IMR-90 (cell line): ENCODE results near the gene PPP1R3F. TPM values are rescaled to one million over a fixed set of nuclear protein-coding genes. Genes with fewer than 3 reads are reported as not detected.

ENCODE experiments used
- ATAC-seq: fragments of 200-7000 bp; cut with Tn5 transposase; 2 replicates; pipeline ENCODE4 v1.9.1; 2020; ENCODE audit warnings: low read depth, mild to moderate bottlenecking, moderate library complexity
- BruUV-seq: library from RNA; stranded (reverse); fragments of 400-500 nt; replicated peaks from 2 replicates; lab custom pipeline; 2021; lab: Mats Ljungman, UMichigan
- CTCF ChIA-PET: fragments of 300-600 bp; formaldehyde crosslinking; extraction: SDS; loops from one replicate; lab custom pipeline; 2021; ENCODE audit warnings: antibody characterized with exemption; lab: Yijun Ruan, JAX
- POLR2A ChIA-PET: fragments of 300-600 bp; sonication (Branson Sonifier 250); formaldehyde crosslinking; loops from one replicate; lab custom pipeline; 2022; ENCODE audit warnings: antibody characterized with exemption; ENCODE audit not compliant: unreplicated experiment; lab: Charles Lee
- DNase-seq: peaks from one replicate; pipeline ENCODE4 v3.0.0; 2013
- H2AFZ ChIP-seq: replicated peaks from 2 replicates; pipeline ENCODE3; 2013; ENCODE audit warnings: low read length, mild to moderate bottlenecking; ENCODE audit not compliant: poor library complexity
- H2AK5ac ChIP-seq: 2 replicates; pipeline ENCODE4 v1.6.1; 2013; ENCODE audit warnings: low read depth, low read length, inconsistent platforms
- H2AK9ac ChIP-seq: replicated peaks from 2 replicates; pipeline ENCODE3; 2013; ENCODE audit warnings: mild to moderate bottlenecking, low read depth, low read length, moderate library complexity; ENCODE audit not compliant: poor library complexity
- H2BK120ac ChIP-seq: 2 replicates; pipeline ENCODE4 v1.6.1; 2013; ENCODE audit warnings: low read depth, low read length, inconsistent platforms
- H2BK15ac ChIP-seq: 3 replicates; pipeline ENCODE4 v1.6.1; 2013; ENCODE audit warnings: low read depth, low read length, inconsistent platforms
- H2BK20ac ChIP-seq: 2 replicates; pipeline ENCODE4 v1.6.1; 2013; ENCODE audit warnings: low read depth, mild to moderate bottlenecking, inconsistent platforms, low read length, moderate library complexity
- H2BK5ac ChIP-seq: 2 replicates; pipeline ENCODE4 v1.6.1; 2013; ENCODE audit warnings: mild to moderate bottlenecking, low read depth, low read length, inconsistent platforms; ENCODE audit not compliant: poor library complexity, severe bottlenecking
- H3K14ac ChIP-seq: replicated peaks from 2 replicates; pipeline ENCODE4 v1.6.1; 2013; ENCODE audit warnings: low read depth, low read length, inconsistent platforms
- H3K18ac ChIP-seq: 2 replicates; pipeline ENCODE4 v1.6.1; 2013; ENCODE audit warnings: low read depth, low read length, control low read depth
- H3K23ac ChIP-seq: 2 replicates; pipeline ENCODE4 v1.6.1; 2013; ENCODE audit warnings: low read depth, low read length, inconsistent platforms
- H3K27ac ChIP-seq: 2 replicates; pipeline ENCODE4 v1.5.1; 2013; ENCODE audit warnings: mild to moderate bottlenecking, control low read depth, low read length; ENCODE audit not compliant: insufficient read depth
- H3K27me3 ChIP-seq: 2 replicates; pipeline ENCODE4 v1.6.1; 2013; ENCODE audit warnings: low read length; ENCODE audit not compliant: control insufficient read depth, insufficient read depth
- H3K36me3 ChIP-seq: 2 replicates; pipeline ENCODE4 v1.6.1; 2013; ENCODE audit warnings: low read length, mixed read lengths; ENCODE audit not compliant: control insufficient read depth, insufficient read depth
- H3K4ac ChIP-seq: 2 replicates; pipeline ENCODE4 v1.6.1; 2013; ENCODE audit warnings: low read depth, low read length, inconsistent platforms
- H3K4me1 ChIP-seq: 2 replicates; pipeline ENCODE4 v1.6.1; 2013; ENCODE audit warnings: low read length, mixed read lengths; ENCODE audit not compliant: control insufficient read depth, insufficient read depth
- H3K4me2 ChIP-seq: 2 replicates; pipeline ENCODE4 v1.6.1; 2013; ENCODE audit warnings: low read depth, mild to moderate bottlenecking, control low read depth, low read length, moderate library complexity
- H3K4me3 ChIP-seq: 2 replicates; pipeline ENCODE4 v1.5.1; 2013; ENCODE audit warnings: low read depth, mild to moderate bottlenecking, control low read depth, low read length, moderate library complexity; ENCODE audit not compliant: insufficient read depth
- H3K56ac ChIP-seq: 2 replicates; pipeline ENCODE4 v1.6.1; 2013; ENCODE audit warnings: low read length, inconsistent platforms; ENCODE audit not compliant: insufficient read depth; ENCODE audit errors: extremely low read depth
- H3K79me1 ChIP-seq, 2 experiments: 2 replicates each; pipeline ENCODE4 v1.6.1; 2013; ENCODE audit warnings: low read length in 2 of 2, inconsistent platforms in 1 of 2, low read depth in 1 of 2
- H3K9ac ChIP-seq: 2 replicates; pipeline ENCODE4 v1.6.1; 2013; ENCODE audit warnings: low read depth, low read length, control low read depth
- H3K9me1 ChIP-seq: 2 replicates; pipeline ENCODE4 v1.6.1; 2013; ENCODE audit warnings: low read length, inconsistent platforms; ENCODE audit not compliant: insufficient read depth
- H3K9me3 ChIP-seq: 2 replicates; pipeline ENCODE4 v1.6.1; 2013; ENCODE audit warnings: low read length; ENCODE audit not compliant: control insufficient read depth, insufficient read depth
- H4K20me1 ChIP-seq: 2 replicates; pipeline ENCODE4 v1.6.1; 2013; ENCODE audit warnings: low read length, inconsistent platforms; ENCODE audit not compliant: insufficient read depth
- H4K5ac ChIP-seq: 2 replicates; pipeline ENCODE4 v1.6.1; 2013; ENCODE audit warnings: mild to moderate bottlenecking, low read depth, low read length, control low read depth
- H4K8ac ChIP-seq, 2 experiments: 2 replicates each; pipeline ENCODE4 v1.6.1; 2013; ENCODE audit warnings: low read depth in 2 of 2, low read length in 2 of 2, control low read depth in 1 of 2, inconsistent platforms in 1 of 2
- H4K91ac ChIP-seq: 2 replicates; pipeline ENCODE4 v1.6.1; 2013; ENCODE audit warnings: low read depth, low read length, inconsistent platforms; ENCODE audit not compliant: insufficient read depth
- BHLHE40 ChIP-seq: fragments of 150-350 bp; IDR thresholded peaks from 2 replicates; pipeline ENCODE4 v1.6.1; 2016; ENCODE audit warnings: mild to moderate bottlenecking, low read depth, low read length
- CHD1 ChIP-seq: IDR thresholded peaks from 2 replicates; pipeline ENCODE4 v1.6.1; 2012; ENCODE audit warnings: low read depth, low read length, improper control_type of control experiment
- ELK1 ChIP-seq: fragments of 150-350 bp; IDR thresholded peaks from 2 replicates; pipeline ENCODE4 v1.6.1; 2016; ENCODE audit warnings: low read depth, mild to moderate bottlenecking, low read length, moderate library complexity, borderline replicate concordance
- MXI1 ChIP-seq: IDR thresholded peaks from 2 replicates; pipeline ENCODE4 v1.6.1; 2012; ENCODE audit warnings: low read depth, mild to moderate bottlenecking, low read length, moderate library complexity, borderline replicate concordance
- SMC3 ChIP-seq: fragments of 150-350 bp; IDR thresholded peaks from 2 replicates; pipeline ENCODE4 v1.6.1; 2016; ENCODE audit warnings: low read depth, mild to moderate bottlenecking, antibody characterized with exemption, low read length, moderate library complexity
- USF2 ChIP-seq: fragments of 150-350 bp; IDR thresholded peaks from 2 replicates; pipeline ENCODE4 v1.6.1; 2017; ENCODE audit warnings: mild to moderate bottlenecking, antibody characterized with exemption, low read length, low read depth
- WGBS, 2 experiments: methylation state at CpG; one replicate each; pipeline versions ENCODE4 v1.1.5 to v1.1.7; 2013; ENCODE audit warnings: missing lambda C conversion rate in 2 of 2; ENCODE audit not compliant: insufficient read length in 1 of 2; ENCODE audit errors: extremely low coverage in 2 of 2; 5-methylcytosine and 5-hydroxymethylcytosine counted together
- dilution Hi-C: fragments of 300-500 bp; cut with HindIII; formaldehyde crosslinking; loops from one replicate; pipeline ENCODE4 v1.14.3; 2018; ENCODE audit warnings: low sequenced_read_pairs; ENCODE audit not compliant: unreplicated experiment
- in situ Hi-C: fragments of 300-500 bp; cut with MboI; formaldehyde crosslinking; loops from 3 replicates; pipeline ENCODE4 v1.14.3; 2019; ENCODE audit warnings: low sequenced_read_pairs, inconsistent platforms, mixed read lengths
- intact Hi-C: fragments of 100-400 bp; cut with micrococcal nuclease; formaldehyde crosslinking; loops from 2 replicates; pipeline ENCODE4 v1.10.0; 2022
- polyA plus RNA-seq, 3 experiments: library from polyadenylated mRNA; depleted of rRNA; stranded (reverse); fragments of >200 nt; gene quantifications; 2 replicates each; pipeline ENCODE4 v1.2.3, GENCODE V29; 2012; ENCODE audit warnings: low replicate concordance in 1 of 3
- total RNA-seq: library from RNA; depleted of rRNA; stranded (reverse); fragments of >200 nt; gene quantifications from 2 replicates; pipeline ENCODE4 v1.2.3, GENCODE V29; 2012

PPP1R3F gene
- total and polyA plus RNA-seq, 2 of the 4 experiments (the other 2 are of a cell fraction): 0.72 to 1.7 TPM

- WGBS, 2 experiments: 40% methylated on average over 1 of the region's 18 CpGs; no CpG with 5 or more reads in 1 of the 2 experiments
- H3K18ac ChIP-seq: no peak overlapping the region
- no peak overlapping the region for H2BK5ac ChIP-seq
- H3K36me3 ChIP-seq: no peaks in the 10 kb centered on the region
- intact Hi-C loops (loop anchor here (10.0 kb wide), 1 partner anchor 1021 kb away; no protein-coding TSS in a partner anchor), in situ Hi-C loops (no loop called here), dilution Hi-C loops (no loop called here)
- no peak overlapping the region for H3K4me2 ChIP-seq
- no peak overlapping the region for H4K91ac ChIP-seq
- no peak overlapping the region for H2AK9ac ChIP-seq
- no TSS peak for BruUV-seq
- no peak overlapping the region for H3K14ac ChIP-seq
- H2AK5ac ChIP-seq: no peak overlapping the region
- no peak overlapping the region for H3K23ac ChIP-seq
- TF ChIP-seq ELK1 (no peak), SMC3 (no peak), CHD1 (no peak), USF2 (no peak), BHLHE40 (no peak), MXI1 (no peak)
- no peak for DNase-seq
- no peaks in the 10 kb centered on the region for H4K20me1 ChIP-seq
- no peaks in the 10 kb centered on the region for H3K4me1 ChIP-seq
- POLR2A ChIA-PET: no interaction called here
- H2BK20ac ChIP-seq: no peak overlapping the region
- H3K56ac ChIP-seq: no peak overlapping the region
- no peak overlapping the region for H3K4me3 ChIP-seq
- no peak overlapping the region for H2BK15ac ChIP-seq
- no peak overlapping the region for H4K8ac ChIP-seq
- no peak overlapping the region for H3K9ac ChIP-seq
- peaks cover 2% of the 10 kb centered on the region; the same call in 1 of the 2 replicates for H3K27me3 ChIP-seq
- no peaks in the 10 kb centered on the region; the same call in 1 of the 2 replicates for H3K9me1 ChIP-seq
- no peak overlapping the region for H2AFZ ChIP-seq
- no peak for ATAC-seq
- CTCF ChIA-PET: no interaction called here
- H3K27ac ChIP-seq: no peak overlapping the region
- no peak overlapping the region for H2BK120ac ChIP-seq
- no peaks in the 10 kb centered on the region for H3K79me1 ChIP-seq
- H4K5ac ChIP-seq: no peak overlapping the region
- H3K4ac ChIP-seq: no peak overlapping the region
- no peaks in the 10 kb centered on the region for H3K9me3 ChIP-seq
These were observed 16.5 kb downstream of the PPP1R3F start for GRCh38 chrX:49286136-49286535.
